Vagina (tissue), 2 donors: ENCODE data around the gene NPC1L1. TPM values are rescaled to one million over a fixed set of nuclear protein-coding genes. Genes with fewer than 3 reads are reported as not detected.

ENCODE experiments used
- DNase-seq, 2 donors: peaks; one replicate each; pipeline ENCODE4 v3.0.0-alpha.2; 2017; ENCODE audit errors: extremely low spot score in 2 of 2
- H3K27ac ChIP-seq: fragments of 200-600 bp; sonication (generic); one replicate; pipeline ENCODE4 v1.5.1; 2019
- H3K27me3 ChIP-seq: fragments of 200-600 bp; sonication (generic); one replicate; pipeline ENCODE4 v1.5.1; 2019
- H3K36me3 ChIP-seq, 2 donors: fragments of 200-600 bp; sonication (generic); one replicate each; pipeline ENCODE4 v1.5.1; 2017 to 2019
- H3K4me1 ChIP-seq: fragments of 200-600 bp; sonication (generic); one replicate; pipeline ENCODE4 v1.5.1; 2019
- H3K4me3 ChIP-seq, 2 donors: fragments of 200-600 bp; sonication (generic); 1 replicate in 1 of 2; 2 replicates in 1 of 2; pipeline ENCODE4 v1.5.1; 2016 to 2019
- H3K9me3 ChIP-seq: fragments of 200-600 bp; sonication (generic); one replicate; pipeline ENCODE4 v1.5.1; 2019
- CTCF ChIP-seq, 3 experiments: fragments of 450-650 bp in 2 of 3; fragments of 200-600 bp in 1 of 3; sonication (generic) in 1 of 3; IDR thresholded peaks; one replicate each; pipeline ENCODE4 v1.5.1; 2017 to 2019; ENCODE audit warnings: antibody characterized with exemption in 3 of 3, mild to moderate bottlenecking in 2 of 3, moderate library complexity in 2 of 3
- POLR2A ChIP-seq, 2 donors: fragments of 450-650 bp; IDR thresholded peaks; one replicate each; pipeline ENCODE4 v1.6.1; 2017; ENCODE audit warnings: antibody characterized with exemption in 2 of 2, mild to moderate bottlenecking in 2 of 2, moderate library complexity in 2 of 2
- POLR2AphosphoS5 ChIP-seq, 2 donors: sonication (generic); formaldehyde crosslinking; IDR thresholded peaks; one replicate each; pipeline ENCODE4 v1.9.0; 2017; ENCODE audit warnings: antibody characterized with exemption in 2 of 2, mild to moderate bottlenecking in 2 of 2, low read depth in 1 of 2; ENCODE audit not compliant: insufficient read depth in 1 of 2
- intact Hi-C: fragments of 100-400 bp; cut with DNase I; formaldehyde crosslinking; loops from one replicate; pipeline ENCODE4 v1.15.1; 2023
- total RNA-seq: library from RNA; depleted of rRNA; stranded (reverse); fragments of >200 nt; gene quantifications from one replicate; pipeline ENCODE4 v1.2.3, GENCODE V29; 2016

Gene NPC1L1
- total RNA-seq, 1 donor from 2014 or later, result 0.49 TPM

- H3K4me3 ChIP-seq, result no peak overlapping the region
- no peaks in the 10 kb centered on the region for H3K27me3 ChIP-seq
- H3K36me3 ChIP-seq, result no peaks in the 10 kb centered on the region
- no peak for DNase-seq
- H3K27ac ChIP-seq, result no peak overlapping the region
- no peaks in the 10 kb centered on the region for H3K9me3 ChIP-seq
- intact Hi-C loops, result no loop called here
- no peaks in the 10 kb centered on the region for H3K4me1 ChIP-seq
- no peak for TF ChIP-seq POLR2A (IDR thresholded peaks at IDR 0.05)
- no peak for TF ChIP-seq POLR2AphosphoS5 (IDR thresholded peaks at IDR 0.05; ENCODE audit: insufficient read depth in 1 of 2, low read depth in 1 of 2)
- TF ChIP-seq CTCF (IDR thresholded peaks at IDR 0.05), result no peak
These were observed 5.0 kb downstream of the NPC1L1 start for GRCh38 chr7:44536090-44536489.

GRCh38 chr7:44535348-44536064 is 5.6 kb downstream of the NPC1L1 start:
- TF ChIP-seq POLR2A (IDR thresholded peaks at IDR 0.05) (no peak), POLR2AphosphoS5 (IDR thresholded peaks at IDR 0.05; ENCODE audit: insufficient read depth in 1 of 2, low read depth in 1 of 2) (no peak), CTCF (IDR thresholded peaks at IDR 0.05) (no peak)
- no peaks in the 10 kb centered on the region for H3K27me3 ChIP-seq
- no peak overlapping the region for H3K27ac ChIP-seq
- no peaks in the 10 kb centered on the region for H3K36me3 ChIP-seq
- H3K4me3 ChIP-seq, result no peak overlapping the region
- no peaks in the 10 kb centered on the region for H3K4me1 ChIP-seq
- no peaks in the 10 kb centered on the region for H3K9me3 ChIP-seq
- intact Hi-C loops, result no loop called here
- no peak for DNase-seq

DNA sequence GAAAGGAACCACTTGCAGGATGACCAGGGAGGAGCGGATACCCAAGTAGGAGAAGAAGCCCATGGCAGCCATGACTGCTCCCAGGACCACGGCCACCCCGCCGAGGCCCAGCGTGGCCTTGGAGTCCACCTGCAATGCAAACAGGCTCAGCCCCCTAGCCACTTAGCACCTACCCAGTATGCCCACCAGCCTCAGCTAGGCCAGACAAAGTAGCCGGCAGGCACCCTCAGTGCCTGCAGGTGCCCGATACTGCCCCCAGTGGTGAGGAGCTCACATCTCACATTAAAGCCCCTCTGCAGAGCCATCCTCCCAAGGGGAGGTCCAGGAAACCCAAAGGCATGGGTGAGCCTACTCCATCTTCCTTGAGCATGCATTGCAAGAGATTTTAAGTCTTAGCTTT is 6.6 kb downstream of the NPC1L1 start:
- Histone ChIP-seq H3K4me3 (no peak overlapping the region), H3K36me3 (no peaks in the 10 kb centered on the region), H3K27ac (no peak overlapping the region), H3K4me1 (no peaks in the 10 kb centered on the region), H3K9me3 (no peaks in the 10 kb centered on the region), H3K27me3 (no peaks in the 10 kb centered on the region)
- DNase-seq, result no peak
- TF ChIP-seq POLR2A (IDR thresholded peaks at IDR 0.05) (no peak), POLR2AphosphoS5 (IDR thresholded peaks at IDR 0.05; ENCODE audit: insufficient read depth in 1 of 2, low read depth in 1 of 2) (no peak), CTCF (IDR thresholded peaks at IDR 0.05) (no peak)
- intact Hi-C loops, result no loop called here

GRCh38 chr7:44534087-44534486 is 7.0 kb downstream of the NPC1L1 start:
- no peaks in the 10 kb centered on the region for H3K36me3 ChIP-seq
- no peak overlapping the region for H3K27ac ChIP-seq
- DNase-seq, result no peak
- no peak for TF ChIP-seq POLR2A (IDR thresholded peaks at IDR 0.05)
- no peak for TF ChIP-seq POLR2AphosphoS5 (IDR thresholded peaks at IDR 0.05; ENCODE audit: insufficient read depth in 1 of 2, low read depth in 1 of 2)
- no peak for TF ChIP-seq CTCF (IDR thresholded peaks at IDR 0.05)
- intact Hi-C loops, result no loop called here
- H3K9me3 ChIP-seq, result no peaks in the 10 kb centered on the region
- H3K27me3 ChIP-seq, result no peaks in the 10 kb centered on the region
- no peak overlapping the region for H3K4me3 ChIP-seq
- H3K4me1 ChIP-seq, result no peaks in the 10 kb centered on the region

DNA sequence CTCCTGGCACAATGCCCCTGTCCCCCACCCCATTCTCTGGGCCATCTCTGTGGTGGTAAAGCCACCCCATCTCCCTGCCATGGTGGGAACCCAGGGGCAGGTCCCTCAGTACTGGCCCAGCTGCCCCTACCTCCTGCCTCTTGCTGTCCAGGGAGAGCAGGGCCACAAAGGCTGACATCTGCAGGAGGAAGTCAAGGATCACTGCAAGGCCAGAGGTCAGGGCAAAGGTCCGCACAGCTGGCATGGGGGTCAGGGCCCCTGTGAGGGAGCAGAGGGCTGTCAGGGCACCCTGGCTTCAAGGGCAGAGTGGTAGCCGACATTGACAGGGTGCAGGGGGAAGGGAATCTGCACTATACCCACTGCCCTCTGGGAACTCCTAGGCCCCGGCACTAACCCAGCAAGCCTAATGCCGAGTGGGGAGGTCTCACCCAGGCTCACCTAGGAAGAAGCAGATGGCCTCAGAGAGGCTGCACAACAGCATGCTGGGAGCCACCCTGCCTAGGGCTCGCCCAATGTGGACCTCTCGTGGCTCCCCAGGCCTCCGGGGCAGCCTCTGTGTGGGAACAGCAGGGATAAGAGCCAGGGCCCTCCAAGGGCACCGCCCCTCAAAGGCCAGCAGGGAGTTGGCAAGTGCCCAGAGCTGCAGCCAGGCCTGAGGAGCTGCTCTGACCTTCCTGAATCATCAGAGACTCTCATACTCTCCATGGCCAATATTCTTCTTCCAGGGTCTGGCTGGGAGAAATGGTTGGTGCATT is 7.7 kb downstream of the NPC1L1 start:
- Histone ChIP-seq H3K27ac (no peak overlapping the region), H3K27me3 (no peaks in the 10 kb centered on the region), H3K36me3 (no peaks in the 10 kb centered on the region), H3K9me3 (no peaks in the 10 kb centered on the region), H3K4me1 (no peaks in the 10 kb centered on the region), H3K4me3 (no peak overlapping the region)
- intact Hi-C loops, result no loop called here
- TF ChIP-seq POLR2A (IDR thresholded peaks at IDR 0.05), result no peak
- TF ChIP-seq POLR2AphosphoS5 (IDR thresholded peaks at IDR 0.05; ENCODE audit: insufficient read depth in 1 of 2, low read depth in 1 of 2), result no peak
- TF ChIP-seq CTCF (IDR thresholded peaks at IDR 0.05), result no peak
- no peak for DNase-seq
